Keratinocyte (primary cell): ENCODE data around the gene SGO2. TPM values are rescaled to one million over a fixed set of nuclear protein-coding genes. Genes with fewer than 3 reads are reported as not detected.

ENCODE experiments used
- DNase-seq: peaks from one replicate; pipeline ENCODE4 v3.0.0-alpha.2; 2011; ENCODE audit warnings: low read depth, missing footprints, low spot score
- FAIRE-seq: peaks from 2 replicates; lab custom pipeline; 2011; peaks lifted over from hg19 to GRCh38; lab: Jason Lieb, UNC
- H2AFZ ChIP-seq: 2 replicates; pipeline ENCODE4 v1.6.0; 2012; ENCODE audit warnings: low read length, control low read depth, inconsistent platforms; ENCODE audit not compliant: control insufficient read depth
- H3K27ac ChIP-seq: 2 replicates; pipeline ENCODE4 v1.5.1; 2011; ENCODE audit warnings: low read length; ENCODE audit not compliant: control insufficient read depth, insufficient read depth
- H3K27me3 ChIP-seq: 3 replicates; pipeline ENCODE4 v1.6.0; 2011; ENCODE audit warnings: low read length; ENCODE audit not compliant: control insufficient read depth, insufficient read depth; ENCODE audit errors: extremely low read depth
- H3K36me3 ChIP-seq, 2 experiments: 2 replicates in 1 of 2; 3 replicates in 1 of 2; pipeline ENCODE4 v1.5.1; 2011; ENCODE audit warnings: low read length in 2 of 2, mild to moderate bottlenecking in 1 of 2; ENCODE audit not compliant: control insufficient read depth in 2 of 2, insufficient read depth in 2 of 2; ENCODE audit errors: extremely low read depth in 1 of 2
- H3K4me1 ChIP-seq: 3 replicates; pipeline ENCODE4 v1.5.1; 2011; ENCODE audit warnings: low read length; ENCODE audit not compliant: control insufficient read depth, insufficient read depth; ENCODE audit errors: extremely low read depth
- H3K4me2 ChIP-seq: 3 replicates; pipeline ENCODE4 v1.6.0; 2011; ENCODE audit warnings: low read depth, low read length; ENCODE audit not compliant: control insufficient read depth, insufficient read depth; ENCODE audit errors: extremely low read depth
- H3K4me3 ChIP-seq, 3 experiments: fragments of 200-600 bp in 1 of 3; sonication (generic) in 1 of 3; 2 replicates in 2 of 3; 3 replicates in 1 of 3; pipeline ENCODE4 v1.5.1; 2011 to 2016; ENCODE audit warnings: low read length in 3 of 3, mild to moderate bottlenecking in 3 of 3, control low read depth in 2 of 3, inconsistent platforms in 1 of 3, low read depth in 1 of 3, mixed read lengths in 1 of 3, mixed run types in 1 of 3, moderate library complexity in 1 of 3; ENCODE audit not compliant: control insufficient read depth in 2 of 3, insufficient read depth in 2 of 3; ENCODE audit errors: extremely low read depth in 1 of 3
- H3K79me2 ChIP-seq: 2 replicates; pipeline ENCODE4 v1.6.0; 2012; ENCODE audit warnings: low read length; ENCODE audit not compliant: control insufficient read depth, insufficient read depth
- H3K9ac ChIP-seq: 3 replicates; pipeline ENCODE4 v1.6.0; 2011; ENCODE audit warnings: low read length; ENCODE audit not compliant: control insufficient read depth, insufficient read depth; ENCODE audit errors: extremely low read depth
- H3K9me1 ChIP-seq: 3 replicates; pipeline ENCODE4 v1.6.0; 2011; ENCODE audit warnings: low read length; ENCODE audit not compliant: control insufficient read depth, insufficient read depth; ENCODE audit errors: extremely low read depth
- H3K9me3 ChIP-seq: 2 replicates; pipeline ENCODE4 v1.5.1; 2012; ENCODE audit warnings: low read depth, low read length; ENCODE audit not compliant: control insufficient read depth
- H4K20me1 ChIP-seq: 3 replicates; pipeline ENCODE4 v1.6.0; 2011; ENCODE audit warnings: low read length; ENCODE audit not compliant: control insufficient read depth, insufficient read depth; ENCODE audit errors: extremely low read depth
- CTCF ChIP-seq, 3 experiments: IDR thresholded peaks in 1 of 3; conservative IDR thresholded peaks in 1 of 3; optimal IDR thresholded peaks in 1 of 3; 2 replicates in 2 of 3; 3 replicates in 1 of 3; pipeline versions ENCODE3 to v1.5.1; 2011; ENCODE audit warnings: low read length in 3 of 3, mild to moderate bottlenecking in 3 of 3, moderate library complexity in 2 of 3, control low read depth in 1 of 3, inconsistent platforms in 1 of 3; ENCODE audit not compliant: insufficient read depth in 2 of 3; ENCODE audit errors: extremely low read depth in 1 of 3
- EZH2 ChIP-seq: IDR thresholded peaks from one replicate; pipeline ENCODE4 v1.6.1; 2012; ENCODE audit warnings: inconsistent platforms, mild to moderate bottlenecking, low read length, moderate library complexity
- dilution Hi-C: fragments of 300-500 bp; cut with MboI; formaldehyde crosslinking; loops from one replicate; pipeline ENCODE4 v1.7.0; 2020; ENCODE audit warnings: low sequenced_read_pairs; ENCODE audit not compliant: extremely low pct_ligation_motif_present
- polyA plus RNA-seq, 5 experiments: library from polyadenylated mRNA; depleted of rRNA in 3 of 5; stranded (reverse) in 3 of 5; stranded (forward) in 1 of 5; unstranded in 1 of 5; fragments of >200 nt; gene quantifications; 1 replicate in 1 of 5; 2 replicates in 3 of 5; 3 replicates in 1 of 5; pipeline versions ENCODE4 v1.2.1 to v1.2.3, GENCODE V29; 2011 to 2012; ENCODE audit warnings: missing spikeins in 2 of 5, low read depth in 1 of 5, low replicate concordance in 1 of 5

Gene SGO2
- polyA plus RNA-seq, 1 donor (not counting 4 experiments of a cell fraction or from before 2014, with no cell fraction given), result 8.6 TPM

- no peak for DNase-seq
- Histone ChIP-seq H3K4me1 (no peaks in the 10 kb centered on the region), H4K20me1 (no peaks in the 10 kb centered on the region), H3K27ac (no peak overlapping the region), H3K79me2 (no peaks in the 10 kb centered on the region), H3K9me3 (no peaks in the 10 kb centered on the region), H3K4me2 (no peak overlapping the region), H3K9ac (no peak overlapping the region), H2AFZ (no peak overlapping the region), H3K9me1 (no peaks in the 10 kb centered on the region), H3K4me3 (no peak overlapping the region), H3K27me3 (no peaks in the 10 kb centered on the region), H3K36me3 (no peaks in the 10 kb centered on the region)
- dilution Hi-C loops, result no loop called here
- TF ChIP-seq CTCF (optimal IDR thresholded peaks at IDR 0.05 in 1 of 3, IDR thresholded peaks at IDR 0.05 in 1 of 3, conservative IDR thresholded peaks at IDR 0.05 in 1 of 3; ENCODE audit: extremely low read depth in 1 of 3, insufficient read depth in 2 of 3, low read length in 3 of 3) (no peak), EZH2 (no peak)
- FAIRE-seq, result no peak
These were observed 67.9 kb downstream of the SGO2 start for GRCh38 chr2:200593905-200594304.

- TF ChIP-seq CTCF (optimal IDR thresholded peaks at IDR 0.05 in 1 of 3, IDR thresholded peaks at IDR 0.05 in 1 of 3, conservative IDR thresholded peaks at IDR 0.05 in 1 of 3; ENCODE audit: extremely low read depth in 1 of 3, insufficient read depth in 2 of 3, low read length in 3 of 3), result no peak
- Histone ChIP-seq H4K20me1 (no peaks in the 10 kb centered on the region), H3K4me1 (peaks cover 2% of the 10 kb centered on the region), H3K79me2 (no peaks in the 10 kb centered on the region), H2AFZ (no peak overlapping the region), H3K27ac (no peak overlapping the region), H3K27me3 (no peaks in the 10 kb centered on the region), H3K9me1 (no peaks in the 10 kb centered on the region), H3K4me3 (no peak overlapping the region), H3K36me3 (no peaks in the 10 kb centered on the region), H3K4me2 (no peak overlapping the region), H3K9ac (no peak overlapping the region), H3K9me3 (no peaks in the 10 kb centered on the region)
- DNase-seq (no peak), FAIRE-seq (no peak)
- dilution Hi-C loops, result no loop called here
These were observed 69.9 kb downstream of the SGO2 start for GRCh38 chr2:200595913-200596312.
